PC-9 (cell line): ENCODE results near the gene ANKRD37.

Source experiments
- EZH2 ChIP-seq: fragments of 200-600 bp; sonication (generic); IDR thresholded peaks from 2 replicates; pipeline ENCODE4 v1.8.0; 2017; ENCODE audit warnings: antibody characterized with exemption, low read depth
- TF ChIP-seq, protein P1 (sequence below): fragments of 200-600 bp; sonication (generic); conservative IDR thresholded peaks from 2 replicates; pipeline ENCODE4 v1.6.1; 2017; ENCODE audit warnings: mixed run types, antibody characterized with exemption, mild to moderate bottlenecking, moderate library complexity

GRCh38 chr4:185351691-185352090 lies 45.0 kb upstream of the ANKRD37 start:
- TF ChIP-seq, protein P1, sequence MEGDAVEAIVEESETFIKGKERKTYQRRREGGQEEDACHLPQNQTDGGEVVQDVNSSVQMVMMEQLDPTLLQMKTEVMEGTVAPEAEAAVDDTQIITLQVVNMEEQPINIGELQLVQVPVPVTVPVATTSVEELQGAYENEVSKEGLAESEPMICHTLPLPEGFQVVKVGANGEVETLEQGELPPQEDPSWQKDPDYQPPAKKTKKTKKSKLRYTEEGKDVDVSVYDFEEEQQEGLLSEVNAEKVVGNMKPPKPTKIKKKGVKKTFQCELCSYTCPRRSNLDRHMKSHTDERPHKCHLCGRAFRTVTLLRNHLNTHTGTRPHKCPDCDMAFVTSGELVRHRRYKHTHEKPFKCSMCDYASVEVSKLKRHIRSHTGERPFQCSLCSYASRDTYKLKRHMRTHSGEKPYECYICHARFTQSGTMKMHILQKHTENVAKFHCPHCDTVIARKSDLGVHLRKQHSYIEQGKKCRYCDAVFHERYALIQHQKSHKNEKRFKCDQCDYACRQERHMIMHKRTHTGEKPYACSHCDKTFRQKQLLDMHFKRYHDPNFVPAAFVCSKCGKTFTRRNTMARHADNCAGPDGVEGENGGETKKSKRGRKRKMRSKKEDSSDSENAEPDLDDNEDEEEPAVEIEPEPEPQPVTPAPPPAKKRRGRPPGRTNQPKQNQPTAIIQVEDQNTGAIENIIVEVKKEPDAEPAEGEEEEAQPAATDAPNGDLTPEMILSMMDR: no peak
- no peak for TF ChIP-seq EZH2
